Prostate gland (tissue), 2 donors: Measurements from ENCODE around the gene MPDU1.
A peak's percentile ranks its signal among the peaks of the same experiment; 100 is the strongest.

Experiments used
- CTCF ChIP-seq, 4 experiments: fragments of 200-600 bp in 2 of 4; fragments of 450-650 bp in 2 of 4; sonication (generic) in 2 of 4; IDR thresholded peaks; 1 replicate in 3 of 4; 2 replicates in 1 of 4; pipeline ENCODE4 v1.5.1; 2016 to 2019; ENCODE audit warnings: antibody characterized with exemption in 4 of 4, mild to moderate bottlenecking in 2 of 4, moderate library complexity in 2 of 4
- POLR2A ChIP-seq: fragments of 450-650 bp; IDR thresholded peaks from one replicate; pipeline ENCODE4 v1.6.1; 2016; ENCODE audit warnings: antibody characterized with exemption, mild to moderate bottlenecking
- POLR2AphosphoS5 ChIP-seq: sonication (generic); formaldehyde crosslinking; IDR thresholded peaks from one replicate; pipeline ENCODE4 v1.6.1; 2017; ENCODE audit warnings: antibody characterized with exemption

- TF ChIP-seq CTCF (IDR thresholded peaks at IDR 0.05), result no peak
- peak; percentile 36 for TF ChIP-seq POLR2A
- peak; percentile 16 for TF ChIP-seq POLR2AphosphoS5
Observed at GRCh38 chr17:7589891-7590691, 6.4 kb downstream of the MPDU1 start, which contains the start of gene SOX15.
